Astrocyte of the spinal cord (primary cell): Measurements from ENCODE around the gene MYL6B.

Experiments used
- DNase-seq: peaks from one replicate; pipeline ENCODE4 v3.0.0; 2011; ENCODE audit warnings: low read depth, low spot score
- H3K4me3 ChIP-seq: 2 replicates; pipeline ENCODE4 v1.5.1; 2011; ENCODE audit warnings: low read depth, mild to moderate bottlenecking, low read length, moderate library complexity
- CTCF ChIP-seq: IDR thresholded peaks from 2 replicates; pipeline ENCODE4 v1.5.1; 2012; ENCODE audit warnings: low read depth, mild to moderate bottlenecking, low read length, inconsistent platforms
- in situ Hi-C: cut with HindIII; loops from 2 replicates; pipeline ENCODE4 v1.10.0; 2017; ENCODE audit warnings: low sequenced_read_pairs

MYL6B gene

DNA sequence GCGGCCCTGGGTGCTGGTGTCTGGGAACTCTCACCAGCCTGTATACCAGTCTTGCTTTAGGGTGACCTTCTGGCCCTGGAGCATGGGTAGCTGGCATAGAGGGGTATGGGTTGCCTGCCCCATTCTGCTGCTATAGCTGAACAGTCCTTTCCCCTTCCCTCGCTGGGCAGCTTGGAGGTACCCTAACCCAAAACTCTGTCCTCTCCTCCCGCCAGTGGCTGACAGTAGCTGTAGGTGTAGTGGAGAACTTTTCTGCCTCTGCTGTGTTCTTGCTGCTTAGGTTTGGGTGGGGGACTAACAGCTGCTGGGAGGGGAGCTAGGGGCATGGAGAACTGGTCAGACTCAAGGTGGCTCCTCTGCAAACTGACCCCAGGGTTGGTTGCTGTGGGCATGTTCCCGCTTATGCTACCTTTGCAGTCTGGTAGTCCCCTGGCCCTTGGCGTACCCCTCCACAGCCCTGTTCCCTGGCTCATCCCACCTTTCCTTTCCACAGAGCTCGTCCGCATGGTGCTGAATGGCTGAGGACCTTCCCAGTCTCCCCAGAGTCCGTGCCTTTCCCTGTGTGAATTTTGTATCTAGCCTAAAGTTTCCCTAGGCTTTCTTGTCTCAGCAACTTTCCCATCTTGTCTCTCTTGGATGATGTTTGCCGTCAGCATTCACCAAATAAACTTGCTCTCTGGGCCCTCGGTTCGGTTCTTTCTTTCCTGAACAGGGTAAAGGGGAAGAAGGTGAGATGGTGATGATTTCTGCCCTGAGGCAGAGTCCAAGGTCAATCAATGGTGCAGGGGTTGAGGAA, 8.7 kb downstream of the MYL6B start:
- H3K4me3 ChIP-seq, result peak overlapping the region; percentile 83
- TF ChIP-seq CTCF, result no peak
- no peak for DNase-seq
- in situ Hi-C loops, result no loop called here

DNA sequence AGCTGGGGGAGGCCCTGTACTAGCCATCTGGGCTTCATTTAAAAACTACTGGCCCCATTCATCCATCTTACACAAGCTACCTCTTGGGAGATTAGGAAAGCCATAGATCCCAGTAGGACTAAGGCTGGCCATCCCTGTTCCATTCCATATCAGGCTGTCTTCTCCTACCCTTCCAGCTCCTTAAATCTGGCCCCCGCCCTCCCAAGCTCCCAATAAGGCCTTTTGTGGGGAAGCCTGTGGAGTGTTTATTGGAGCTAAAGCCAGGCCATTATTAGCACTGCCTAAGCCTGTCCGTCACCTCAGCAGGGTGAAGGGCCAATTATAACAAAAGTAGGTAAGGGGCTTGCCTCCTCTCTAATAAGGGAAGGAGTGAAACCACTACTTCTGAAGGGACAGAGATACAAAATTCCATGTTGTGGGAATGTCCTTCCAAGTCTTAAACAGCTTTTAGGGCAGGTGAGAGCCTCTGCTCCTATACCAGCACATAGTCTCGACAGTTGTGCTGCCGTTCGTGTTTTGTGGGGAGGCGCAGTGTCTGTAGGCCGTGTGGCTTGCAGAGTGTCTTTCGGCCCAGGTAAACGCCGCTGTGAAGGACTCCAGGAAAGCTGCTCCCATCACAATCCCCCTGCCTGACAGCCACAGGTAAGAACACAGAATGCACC, 9.4 kb downstream of the MYL6B start:
- TF ChIP-seq CTCF, result no peak
- H3K4me3 ChIP-seq, result no peak overlapping the region
- in situ Hi-C loops, result no loop called here
- DNase-seq, result no peak

- no peak for DNase-seq
- H3K4me3 ChIP-seq, result no peak overlapping the region
- in situ Hi-C loops, result no loop called here
- no peak for TF ChIP-seq CTCF
Observed at GRCh38 chr12:56162468-56163290, 10.3 kb downstream of the MYL6B start.

- in situ Hi-C loops, result no loop called here
- no peak for TF ChIP-seq CTCF
Observed at GRCh38 chr12:56163533-56164344, 11.4 kb downstream of the MYL6B start.

DNA sequence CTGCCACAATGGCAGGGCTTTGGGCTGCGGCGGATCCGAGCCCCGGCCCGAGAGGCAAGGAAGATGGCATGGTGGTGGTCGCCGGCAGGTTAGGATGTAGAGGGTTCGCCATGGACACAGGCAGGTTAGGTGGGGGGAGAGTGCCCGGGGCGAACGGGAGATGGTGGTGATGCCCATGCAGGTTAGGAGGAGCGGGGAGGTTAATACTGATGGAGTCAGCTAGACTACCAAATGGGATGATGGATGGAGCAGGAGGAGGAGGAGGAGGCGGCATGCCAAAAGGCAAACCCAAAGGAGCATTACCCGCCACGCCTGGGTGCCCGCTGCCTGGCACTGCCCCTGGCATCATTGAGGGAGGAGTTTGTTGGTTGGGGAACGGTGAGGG, 11.9 kb downstream of the MYL6B start:
- TF ChIP-seq CTCF, result no peak
- in situ Hi-C loops, result no loop called here
- H3K4me3 ChIP-seq, result no peak overlapping the region
- DNase-seq, result no peak

More at GRCh38 chr12:56163533-56164344, 11.4 kb downstream of the MYL6B start:
- DNase-seq, result no peak
- no peak overlapping the region for H3K4me3 ChIP-seq

DNA sequence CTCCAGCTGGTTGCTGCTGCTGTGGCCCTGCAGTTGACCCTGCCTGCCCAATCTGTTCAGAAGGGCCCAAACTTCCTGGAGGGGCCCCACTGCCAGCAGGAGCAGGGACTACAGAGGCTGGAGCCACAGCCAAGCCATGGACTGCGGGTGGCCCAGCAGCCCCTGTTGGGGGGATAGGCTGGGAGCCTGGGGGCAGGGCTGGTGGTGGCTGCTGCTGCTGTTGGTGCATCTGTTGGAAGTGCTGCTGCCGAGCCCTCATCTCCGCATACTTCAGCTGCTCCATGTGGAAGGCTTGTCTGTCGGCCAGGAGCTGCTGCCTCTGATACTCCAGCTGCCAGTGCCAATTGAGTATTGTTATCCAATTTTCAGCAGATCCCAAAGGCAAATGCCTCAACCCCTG, 13.0 kb downstream of the MYL6B start:
- no peak overlapping the region for H3K4me3 ChIP-seq
- in situ Hi-C loops, result no loop called here
- no peak for TF ChIP-seq CTCF
- DNase-seq, result no peak
